ENCODE results near the gene FKBP5.
"Not testable (repeated sequence)": the region's sequence is repeated elsewhere in the genome, so short reads cannot be mapped to it uniquely, and the experiment has no call there.

DNA sequence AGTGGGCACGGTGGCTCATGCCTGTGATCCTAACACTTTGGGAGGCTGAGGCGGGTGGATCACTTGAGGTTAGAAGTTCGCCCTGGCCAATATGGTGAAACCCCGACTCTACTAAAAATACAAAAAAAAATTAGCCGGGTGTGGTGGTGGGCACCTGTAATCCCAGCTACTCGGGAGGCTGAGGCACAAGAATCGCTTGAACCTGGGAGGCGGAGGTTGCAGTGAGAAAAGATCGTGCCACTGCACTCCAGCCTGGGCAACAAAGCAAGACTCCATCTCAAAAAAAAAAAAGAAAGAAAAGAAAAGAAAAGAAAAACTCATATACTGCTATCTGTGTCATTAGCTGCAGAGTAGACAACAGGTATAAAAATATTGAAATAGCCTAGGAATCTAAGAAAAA is 18.3 kb downstream of the FKBP5 start:
- TF ChIP-seq CTCF (IDR thresholded peaks at IDR 0.05; ENCODE audit: borderline replicate concordance, extremely low read depth, low read length, poor library complexity, severe bottlenecking); EZH2 (IDR thresholded peaks at IDR 0.05; ENCODE audit: borderline replicate concordance, low read depth, low read length, severe bottlenecking): not testable (repeated sequence)

All from DND-41 (cell line).